HEK293 (cell line): ENCODE measurements around the gene CXCL16.

Experiments used
- AEBP2 ChIP-seq: fragments of 450-650 bp; formaldehyde crosslinking; IDR thresholded peaks from 2 replicates; pipeline ENCODE4 v1.5.1; 2016; ENCODE audit warnings: missing biosample characterization, missing genetic modification characterization, borderline replicate concordance
- EGR2 ChIP-seq: fragments of 450-650 bp; formaldehyde crosslinking; IDR thresholded peaks from 2 replicates; pipeline ENCODE4 v1.5.1; 2016; ENCODE audit warnings: low read depth, missing biosample characterization, missing genetic modification characterization
- GLIS2 ChIP-seq: fragments of 450-650 bp; formaldehyde crosslinking; IDR thresholded peaks from 2 replicates; pipeline ENCODE4 v1.5.1; 2016; ENCODE audit warnings: missing biosample characterization, missing genetic modification characterization
- HIC1 ChIP-seq: fragments of 450-650 bp; formaldehyde crosslinking; IDR thresholded peaks from 2 replicates; pipeline ENCODE4 v1.5.1; 2016; ENCODE audit warnings: missing biosample characterization, missing genetic modification characterization
- KLF1 ChIP-seq: fragments of 450-650 bp; formaldehyde crosslinking; IDR thresholded peaks from 2 replicates; pipeline ENCODE4 v1.5.1; 2016; ENCODE audit warnings: missing biosample characterization, missing genetic modification characterization
- KLF7 ChIP-seq: fragments of 450-650 bp; formaldehyde crosslinking; IDR thresholded peaks from 2 replicates; pipeline ENCODE4 v1.5.1; 2016; ENCODE audit warnings: missing biosample characterization, missing genetic modification characterization, borderline replicate concordance
- MZF1 ChIP-seq: fragments of 450-650 bp; formaldehyde crosslinking; IDR thresholded peaks from 2 replicates; pipeline ENCODE4 v1.5.1; 2017; ENCODE audit warnings: missing biosample characterization, missing genetic modification characterization, borderline replicate concordance
- PBX3 ChIP-seq: sonication (generic); formaldehyde crosslinking; IDR thresholded peaks from 2 replicates; pipeline ENCODE4 v1.8.1; 2022; ENCODE audit warnings: mild to moderate bottlenecking, moderate library complexity, missing genetic modification reagents
- REST ChIP-seq: fragments of 450-650 bp; formaldehyde crosslinking; IDR thresholded peaks from 2 replicates; pipeline ENCODE4 v1.5.1; 2016; ENCODE audit warnings: missing biosample characterization, missing genetic modification characterization
- SALL2 ChIP-seq: fragments of 450-650 bp; formaldehyde crosslinking; IDR thresholded peaks from 2 replicates; pipeline ENCODE4 v1.5.0; 2017; ENCODE audit warnings: missing biosample characterization, mild to moderate bottlenecking, missing genetic modification characterization, borderline replicate concordance
- TSHZ1 ChIP-seq: fragments of 450-650 bp; formaldehyde crosslinking; IDR thresholded peaks from 2 replicates; pipeline ENCODE4 v1.5.1; 2016; ENCODE audit warnings: missing biosample characterization, missing genetic modification characterization, borderline replicate concordance
- ZBTB20 ChIP-seq: fragments of 450-650 bp; formaldehyde crosslinking; IDR thresholded peaks from 2 replicates; pipeline ENCODE4 v1.5.1; 2016; ENCODE audit warnings: missing biosample characterization, missing genetic modification characterization
- ZBTB26 ChIP-seq: fragments of 450-650 bp; formaldehyde crosslinking; optimal IDR thresholded peaks from 2 replicates; pipeline ENCODE3; 2016; ENCODE audit warnings: missing biosample characterization, mild to moderate bottlenecking, missing genetic modification characterization
- ZFP69B ChIP-seq: fragments of 450-650 bp; formaldehyde crosslinking; IDR thresholded peaks from 2 replicates; pipeline ENCODE4 v1.5.1; 2016; ENCODE audit warnings: missing biosample characterization, missing genetic modification characterization
- ZNF2 ChIP-seq: fragments of 450-650 bp; formaldehyde crosslinking; IDR thresholded peaks from 2 replicates; pipeline ENCODE4 v1.5.1; 2016; ENCODE audit warnings: missing biosample characterization, missing genetic modification characterization
- ZNF214 ChIP-seq: fragments of 450-650 bp; formaldehyde crosslinking; IDR thresholded peaks from 2 replicates; pipeline ENCODE4 v1.5.1; 2017; ENCODE audit warnings: missing biosample characterization, mild to moderate bottlenecking, missing genetic modification characterization, borderline replicate concordance
- ZNF302 ChIP-seq: fragments of 450-650 bp; formaldehyde crosslinking; IDR thresholded peaks from 2 replicates; pipeline ENCODE4 v1.5.1; 2016; ENCODE audit warnings: missing biosample characterization, missing genetic modification characterization, low read depth
- ZNF449 ChIP-seq: fragments of 450-650 bp; formaldehyde crosslinking; IDR thresholded peaks from 2 replicates; pipeline ENCODE4 v1.5.1; 2017; ENCODE audit warnings: missing biosample characterization, mild to moderate bottlenecking, missing genetic modification characterization, moderate library complexity
- ZNF544 ChIP-seq: fragments of 450-650 bp; formaldehyde crosslinking; IDR thresholded peaks from 2 replicates; pipeline ENCODE4 v1.5.0; 2017; ENCODE audit warnings: missing biosample characterization, missing genetic modification characterization
- ZNF670 ChIP-seq: fragments of 450-650 bp; formaldehyde crosslinking; IDR thresholded peaks from 2 replicates; pipeline ENCODE4 v1.5.1; 2016; ENCODE audit warnings: missing biosample characterization, missing genetic modification characterization, low read depth
- ZNF707 ChIP-seq: fragments of 450-650 bp; formaldehyde crosslinking; IDR thresholded peaks from 2 replicates; pipeline ENCODE4 v1.5.1; 2016; ENCODE audit warnings: missing biosample characterization, missing genetic modification characterization
- ZNF776 ChIP-seq: fragments of 450-650 bp; formaldehyde crosslinking; IDR thresholded peaks from 2 replicates; pipeline ENCODE4 v1.5.0; 2017; ENCODE audit warnings: missing biosample characterization, missing genetic modification characterization, borderline replicate concordance
- ZNF792 ChIP-seq: fragments of 450-650 bp; formaldehyde crosslinking; IDR thresholded peaks from 2 replicates; pipeline ENCODE4 v1.5.1; 2016; ENCODE audit warnings: missing biosample characterization, missing genetic modification characterization

Gene CXCL16

GRCh38 chr17:4709794-4710692 lies 29.7 kb downstream of the CXCL16 start, which contains the start of gene ARRB2 (continued):
- TF ChIP-seq REST (no peak), PBX3 (no peak), SALL2 (tag by site-specific recombination) (no peak), ZNF302 (tag by site-specific recombination) (no peak), ZNF670 (tag by site-specific recombination) (no peak), HIC1 (peak; percentile 41; the same call in 1 of the 2 replicates), ZNF792 (tag by site-specific recombination) (no peak), ZNF214 (tag by site-specific recombination) (no peak), MZF1 (no peak), ZNF544 (no peak), TSHZ1 (tag by site-specific recombination) (peak; percentile 75; the same call in 1 of the 2 replicates), KLF1 (no peak), KLF7 (tag by site-specific recombination) (no peak), ZNF2 (tag by site-specific recombination) (peak; percentile 79), ZFP69B (tag by site-specific recombination) (peak; percentile 58), ZNF776 (tag by site-specific recombination) (no peak), ZBTB20 (tag by site-specific recombination) (peak; percentile 90), ZBTB26 (tag by site-specific recombination) (peak; percentile 100), ZNF707 (tag by site-specific recombination) (no peak), GLIS2 (tag by site-specific recombination) (peak; percentile 100), ZNF449 (tag by site-specific recombination) (no peak), EGR2 (tag by site-specific recombination) (peak; percentile 98), AEBP2 (no peak)
